ENCODE data around the gene LCE1B.

Gene LCE1B

DNA sequence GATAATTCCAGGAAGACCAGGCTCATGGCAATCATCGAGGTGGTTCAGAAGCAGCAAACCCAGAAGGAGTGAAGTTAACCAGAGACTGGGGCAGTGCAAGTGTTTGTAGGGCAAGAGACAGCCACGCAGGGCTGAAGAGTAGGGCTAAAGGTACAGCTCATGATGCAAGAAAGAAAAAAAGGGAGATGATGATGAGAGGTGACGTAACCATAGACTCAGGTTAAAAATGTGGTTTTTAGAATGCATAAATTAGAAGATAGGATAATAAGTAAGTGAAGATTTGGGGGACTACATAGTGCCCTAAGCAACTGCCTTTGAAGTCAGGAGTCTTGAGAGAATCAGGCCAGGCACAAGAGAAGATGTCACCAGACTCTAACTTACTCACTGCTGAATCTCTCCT, 48.4 kb downstream of the LCE1B start:
- DNase-seq (ENCODE audit: low read depth in 3 of 3, low spot score in 1 of 3) = no peak

DNA sequence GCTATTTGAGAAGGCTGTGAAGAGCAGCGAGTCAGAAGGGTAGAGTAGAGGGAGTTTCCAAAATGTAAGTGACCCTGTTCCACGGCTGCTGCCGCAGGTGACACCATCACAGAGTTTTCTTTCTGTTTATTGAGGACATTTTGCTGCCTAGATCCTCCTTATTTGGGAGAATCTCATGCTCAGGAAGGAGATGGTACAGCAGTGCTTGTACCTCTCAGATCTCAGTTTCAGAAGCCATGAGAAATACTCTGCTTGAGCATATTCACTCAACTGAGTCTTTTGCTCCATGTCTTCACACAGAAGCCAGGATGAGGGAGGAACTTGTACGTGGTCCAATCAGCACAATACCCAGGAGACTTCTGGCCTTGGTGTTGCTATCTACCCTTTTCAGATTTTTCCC, 49.6 kb downstream of the LCE1B start:
- no peak for DNase-seq (ENCODE audit: low read depth in 3 of 3, low spot score in 1 of 3)
